HepG2 (cell line): ENCODE data around the gene IGFBP6. TPM values are rescaled to one million over a fixed set of nuclear protein-coding genes. Genes with fewer than 3 reads are reported as not detected.

Experiments
- DMAP1 ChIP-seq: IDR thresholded peaks from 2 replicates; pipeline ENCODE4 v1.6.1; 2016
- ETV6 ChIP-seq: sonication (generic); formaldehyde crosslinking; conservative IDR thresholded peaks from 2 replicates; pipeline ENCODE4 v1.4.0; 2020; ENCODE audit warnings: missing genetic modification reagents
- FIP1L1 ChIP-seq: fragments of 200-400 bp; formaldehyde crosslinking; IDR thresholded peaks from 2 replicates; pipeline ENCODE4 v1.6.1; 2018; ENCODE audit warnings: low read depth, mild to moderate bottlenecking, low read length, moderate library complexity, borderline replicate concordance; ENCODE audit not compliant: insufficient read depth
- GATAD2A ChIP-seq: IDR thresholded peaks from 2 replicates; pipeline ENCODE4 v1.6.1; 2016
- HDAC1 ChIP-seq: sonication (generic); formaldehyde crosslinking; IDR thresholded peaks from 2 replicates; pipeline ENCODE4 v1.5.1; 2020; ENCODE audit warnings: mild to moderate bottlenecking, missing genetic modification reagents
- HNF4A ChIP-seq: sonication (generic); formaldehyde crosslinking; IDR thresholded peaks from 2 replicates; pipeline ENCODE4 v1.4.0; 2020; ENCODE audit warnings: missing genetic modification reagents
- MNT ChIP-seq: fragments of 450-650 bp; IDR thresholded peaks from 2 replicates; pipeline ENCODE4 v1.6.1; 2016
- PPARG ChIP-seq: conservative IDR thresholded peaks from 2 replicates; pipeline ENCODE4 v1.6.1; 2016; ENCODE audit warnings: missing biosample characterization, missing genetic modification reagents
- SIX1 ChIP-seq: sonication (generic); formaldehyde crosslinking; IDR thresholded peaks from 2 replicates; pipeline ENCODE4 v1.4.0; 2020; ENCODE audit warnings: missing genetic modification reagents, borderline replicate concordance
- SIX4 ChIP-seq: sonication (generic); formaldehyde crosslinking; IDR thresholded peaks from 2 replicates; pipeline ENCODE4 v1.4.0; 2020; ENCODE audit warnings: missing genetic modification reagents
- SP5 ChIP-seq: IDR thresholded peaks from 2 replicates; pipeline ENCODE4 v1.6.1; 2016; ENCODE audit warnings: low read depth, borderline replicate concordance
- SPEN ChIP-seq: sonication (generic); formaldehyde crosslinking; IDR thresholded peaks from 2 replicates; pipeline ENCODE4 v1.5.1; 2020; ENCODE audit warnings: low read depth, mild to moderate bottlenecking, missing genetic modification reagents
- U2AF1 ChIP-seq: fragments of 200-400 bp; formaldehyde crosslinking; optimal IDR thresholded peaks from 2 replicates; pipeline ENCODE3; 2017; ENCODE audit warnings: mild to moderate bottlenecking, low read depth, low read length
- ZBTB10 ChIP-seq: sonication (generic); formaldehyde crosslinking; IDR thresholded peaks from 2 replicates; pipeline ENCODE4 v1.4.0; 2020; ENCODE audit warnings: missing genetic modification reagents, borderline replicate concordance
- ZBTB20 ChIP-seq: sonication (generic); formaldehyde crosslinking; IDR thresholded peaks from 2 replicates; pipeline ENCODE4 v1.8.1; 2023; ENCODE audit warnings: missing genetic modification reagents, low read depth, mild to moderate bottlenecking, borderline replicate concordance
- ZNF317 ChIP-seq: sonication (generic); formaldehyde crosslinking; IDR thresholded peaks from 2 replicates; pipeline ENCODE4 v1.5.0; 2020; ENCODE audit warnings: mild to moderate bottlenecking, missing genetic modification reagents
- ZNF350 ChIP-seq: sonication (generic); formaldehyde crosslinking; IDR thresholded peaks from 2 replicates; pipeline ENCODE4 v1.4.0; 2020; ENCODE audit warnings: mild to moderate bottlenecking, low read depth, missing genetic modification reagents, borderline replicate concordance
- ZNF431 ChIP-seq: sonication (generic); formaldehyde crosslinking; IDR thresholded peaks from 2 replicates; pipeline ENCODE4 v1.9.0; 2022; ENCODE audit warnings: missing genetic modification reagents, low read depth, mild to moderate bottlenecking, borderline replicate concordance
- ZNF432 ChIP-seq: sonication (generic); formaldehyde crosslinking; IDR thresholded peaks from 2 replicates; pipeline ENCODE4 v1.5.0; 2020; ENCODE audit warnings: missing genetic modification reagents, mild to moderate bottlenecking, borderline replicate concordance
- ZNF510 ChIP-seq: sonication (generic); formaldehyde crosslinking; IDR thresholded peaks from 2 replicates; pipeline ENCODE4 v1.4.0; 2020; ENCODE audit warnings: low read depth, mild to moderate bottlenecking, missing genetic modification reagents
- ZNF570 ChIP-seq: sonication (generic); formaldehyde crosslinking; IDR thresholded peaks from 2 replicates; pipeline ENCODE4 v1.4.0; 2020; ENCODE audit warnings: mild to moderate bottlenecking, missing genetic modification reagents, borderline replicate concordance
- ZNF614 ChIP-seq: IDR thresholded peaks from 2 replicates; pipeline ENCODE4 v1.6.1; 2018; ENCODE audit warnings: missing biosample characterization, missing genetic modification reagents, inconsistent platforms, borderline replicate concordance
- ZNF709 ChIP-seq: sonication (generic); formaldehyde crosslinking; IDR thresholded peaks from 2 replicates; pipeline ENCODE4 v1.5.0; 2020; ENCODE audit warnings: mild to moderate bottlenecking, missing genetic modification reagents
- polyA plus RNA-seq, 8 experiments: library from polyadenylated mRNA; depleted of rRNA in 3 of 8; stranded (reverse) in 7 of 8; unstranded in 1 of 8; fragments of >200 nt; fragmentation: Illumina TruSeq in 4 of 8; extraction: Trizol in 4 of 8; gene quantifications; 2 replicates each; pipeline versions ENCODE4 v1.2.1 to v1.2.3, GENCODE V29; 2011 to 2016; ENCODE audit warnings: low read depth in 4 of 8, missing spikeins in 1 of 8, mixed read lengths in 1 of 8; ENCODE audit not compliant: insufficient read depth in 1 of 8
- total RNA-seq, 5 experiments: library from RNA; depleted of rRNA; stranded (reverse); fragments of >200 nt; fragmentation: Illumina TruSeq; extraction: Trizol; gene quantifications; 2 replicates each; pipeline ENCODE4 v1.2.3, GENCODE V29; 2016; ENCODE audit warnings: low read depth in 1 of 5

IGFBP6 gene
- total and polyA plus RNA-seq, 2 of the 13 experiments (the other 11 are each of a cell fraction or from before 2014, with no cell fraction given), result 3.9 to 25.2 TPM

GRCh38 chr12:53051058-53051880, 46.2 kb upstream of the IGFBP6 start (continued):
- no peak for TF ChIP-seq ZNF431 (CRISPR knock-in tag)
- no peak for TF ChIP-seq ZBTB10
- no peak for TF ChIP-seq ZNF432 (CRISPR knock-in tag)
- TF ChIP-seq ETV6 (CRISPR knock-in tag), result no peak
- TF ChIP-seq ZNF709 (CRISPR knock-in tag), result 0 out of 2 replicates have a peak, but pooled peaks have one; percentile 34
- TF ChIP-seq ZNF614, result no peak
- TF ChIP-seq ZNF510 (CRISPR knock-in tag), result no peak
- TF ChIP-seq PPARG (CRISPR knock-in tag), result no peak
- TF ChIP-seq GATAD2A, result peak; percentile 79
- TF ChIP-seq U2AF1, result peak; percentile 46
- no peak for TF ChIP-seq SIX1
- no peak for TF ChIP-seq ZBTB20 (CRISPR knock-in tag)
- TF ChIP-seq SPEN (CRISPR knock-in tag), result peak; percentile 70
- TF ChIP-seq ZNF570 (CRISPR knock-in tag), result no peak
- TF ChIP-seq HDAC1 (CRISPR knock-in tag), result peak; percentile 62; the same call in 1 of the 2 replicates
- 0 out of 2 replicates have a peak, but pooled peaks have one; percentile 19 for TF ChIP-seq SIX4
- TF ChIP-seq MNT, result no peak
- peak; percentile 85 for TF ChIP-seq HNF4A (CRISPR knock-in tag)
- peak; percentile 81; the same call in 1 of the 2 replicates for TF ChIP-seq ZNF350 (CRISPR knock-in tag)
- TF ChIP-seq ZNF317 (CRISPR knock-in tag), result 0 out of 2 replicates have a peak, but pooled peaks have one; percentile 13
- no peak for TF ChIP-seq FIP1L1
- TF ChIP-seq SP5 (CRISPR knock-in tag), result peak; percentile 93
- TF ChIP-seq DMAP1 (CRISPR knock-in tag), result peak; percentile 43; the same call in 1 of the 2 replicates
